HG03469 (cell line): ENCODE data around the gene MTX2.
"Not testable (repeated sequence)": the region's sequence is repeated elsewhere in the genome, so short reads cannot be mapped to it uniquely, and the experiment has no call there.

Source experiments
- ATAC-seq: cut with Tn5 transposase; IDR thresholded peaks from one replicate; pipeline ENCODE4 v1.9.1; 2021; ENCODE audit warnings: mild to moderate bottlenecking, moderate library complexity, moderate number of reproducible peaks; ENCODE audit not compliant: unreplicated experiment

The MTX2 gene

DNA sequence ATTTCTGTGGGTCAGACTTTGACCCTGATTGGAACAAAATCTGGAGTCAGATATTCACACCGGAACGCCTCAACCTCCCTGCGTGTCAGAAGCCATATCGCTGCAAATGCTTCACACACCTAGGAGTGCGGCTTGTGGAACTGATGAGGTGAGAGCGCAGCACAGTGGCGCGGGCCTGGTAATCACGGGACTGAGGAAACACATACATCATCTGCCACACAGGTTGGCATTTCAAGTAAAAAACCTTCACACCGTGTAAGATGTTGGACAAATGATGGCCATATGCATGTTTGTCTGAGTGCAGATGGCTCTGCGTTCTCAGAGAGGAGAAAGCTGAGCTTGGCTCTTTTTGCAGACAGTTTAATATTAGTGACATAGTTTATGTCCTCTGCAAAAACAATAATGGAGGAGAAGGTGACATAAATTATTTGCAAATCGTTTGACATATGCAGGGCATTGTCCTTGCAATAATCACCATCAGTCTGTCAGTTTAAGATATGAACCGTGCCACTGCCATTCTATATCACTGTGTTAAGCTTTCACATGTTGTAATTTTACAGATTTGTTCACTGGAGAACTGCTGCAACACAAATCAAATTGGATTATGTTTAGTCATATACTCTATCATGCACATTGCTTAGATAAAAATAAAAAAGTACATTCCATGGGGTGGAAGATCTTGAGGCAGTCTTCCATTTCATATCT, 101.4 kb downstream of the MTX2 start:
- no peak for ATAC-seq

DNA sequence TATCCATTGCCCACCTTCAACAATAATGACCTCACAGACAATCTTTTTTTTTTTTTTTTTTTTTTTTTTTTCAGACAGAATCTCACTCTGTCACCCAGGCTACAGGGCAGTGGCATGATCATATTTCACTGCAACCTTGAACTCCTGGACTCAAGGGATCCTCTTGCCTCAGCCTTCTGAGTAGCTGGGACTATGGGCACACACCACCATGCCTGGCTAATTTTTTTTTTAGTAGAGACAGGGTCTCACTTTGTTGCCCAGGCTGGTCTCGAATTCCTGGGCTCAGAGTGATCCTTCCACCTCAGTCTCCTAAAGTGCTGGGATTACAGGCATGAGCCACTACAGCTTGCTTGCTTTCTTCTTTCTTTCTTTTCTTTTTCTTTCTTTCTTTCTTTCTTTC, 103.9 kb downstream of the MTX2 start:
- ATAC-seq: not testable (repeated sequence)

DNA sequence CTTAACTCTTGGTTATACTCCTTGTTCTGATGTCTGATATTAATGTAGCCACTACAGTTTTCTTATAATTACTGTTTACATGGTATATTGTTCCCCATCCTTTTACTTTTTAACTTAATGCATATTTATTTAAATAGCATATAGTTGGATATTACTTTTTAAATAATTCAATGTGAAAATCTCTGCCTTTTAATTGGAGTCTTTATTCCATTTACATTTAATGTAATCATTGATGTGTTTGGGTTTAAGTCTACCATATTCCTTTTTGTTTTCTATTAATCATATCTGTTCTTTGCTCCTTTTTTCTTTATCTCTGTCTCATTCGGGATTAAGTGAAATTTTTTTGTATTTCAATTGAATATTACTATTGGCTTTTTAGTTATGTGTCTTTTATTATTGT, 109.1 kb downstream of the MTX2 start:
- ATAC-seq: no peak

DNA sequence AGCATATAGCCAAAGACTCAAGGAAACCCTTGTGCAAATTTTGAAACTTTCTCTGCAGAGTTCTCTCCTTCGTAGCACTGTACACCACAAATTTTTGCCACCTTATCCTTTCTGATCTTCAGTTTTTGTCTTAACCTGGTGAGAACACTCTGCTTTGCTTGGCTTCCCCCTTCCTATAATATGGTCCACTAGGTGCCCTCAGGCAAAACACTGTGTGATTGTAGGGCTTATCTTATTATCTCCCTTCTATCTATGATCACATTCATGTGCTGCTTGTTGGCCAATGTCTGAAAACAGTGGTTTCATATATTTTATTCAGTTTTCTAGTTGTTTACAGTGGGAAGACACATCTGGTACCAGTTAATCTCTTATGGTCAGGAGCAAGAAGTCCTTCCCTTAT, 111.1 kb downstream of the MTX2 start:
- no peak for ATAC-seq

DNA sequence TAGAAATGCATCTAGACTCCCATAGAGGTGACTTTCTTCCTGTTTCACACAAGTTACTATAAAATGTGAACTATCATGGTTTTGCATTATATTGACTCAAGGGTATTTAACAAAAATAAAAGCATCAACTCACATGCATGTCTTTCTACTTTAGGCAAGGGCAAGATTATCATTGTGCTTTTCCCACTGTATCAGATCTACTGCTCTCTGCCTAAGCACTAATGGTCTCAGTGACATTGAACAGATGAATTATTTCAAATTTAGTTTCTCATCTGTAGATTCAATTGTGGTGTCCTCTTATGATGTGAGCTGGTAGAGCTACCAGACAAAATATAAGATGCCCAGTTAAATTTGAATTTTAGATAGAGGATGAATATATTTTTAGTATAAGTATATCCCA, 113.9 kb downstream of the MTX2 start:
- no peak for ATAC-seq

DNA sequence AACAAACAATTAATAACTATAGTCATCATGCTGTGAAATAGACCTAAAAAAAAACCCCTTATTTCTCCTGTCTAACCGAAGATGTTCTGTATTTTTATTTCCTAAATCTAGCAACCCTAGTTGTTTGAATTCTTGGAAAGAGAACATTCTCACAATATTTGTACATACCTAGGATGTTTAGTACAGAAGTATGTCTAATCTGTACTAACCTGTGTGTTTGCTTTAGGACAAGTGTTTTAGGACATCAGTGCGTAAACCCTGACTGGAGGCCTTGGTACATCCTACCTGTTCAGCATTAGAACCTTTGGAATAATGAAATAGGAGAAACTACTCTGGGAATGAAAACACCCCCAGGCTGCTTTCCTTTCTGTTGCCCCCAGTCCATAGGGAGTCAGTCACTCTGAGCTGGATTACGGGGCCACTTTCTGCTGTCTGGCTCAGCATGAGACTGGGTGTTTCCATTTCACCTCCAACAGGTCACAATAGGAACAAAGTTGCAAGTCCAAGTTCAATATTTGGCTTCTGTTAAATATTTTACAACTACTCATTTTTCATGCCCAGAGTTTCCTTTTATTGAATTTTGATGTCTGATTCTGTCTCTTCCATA, 114.7 kb downstream of the MTX2 start:
- ATAC-seq: no peak

DNA sequence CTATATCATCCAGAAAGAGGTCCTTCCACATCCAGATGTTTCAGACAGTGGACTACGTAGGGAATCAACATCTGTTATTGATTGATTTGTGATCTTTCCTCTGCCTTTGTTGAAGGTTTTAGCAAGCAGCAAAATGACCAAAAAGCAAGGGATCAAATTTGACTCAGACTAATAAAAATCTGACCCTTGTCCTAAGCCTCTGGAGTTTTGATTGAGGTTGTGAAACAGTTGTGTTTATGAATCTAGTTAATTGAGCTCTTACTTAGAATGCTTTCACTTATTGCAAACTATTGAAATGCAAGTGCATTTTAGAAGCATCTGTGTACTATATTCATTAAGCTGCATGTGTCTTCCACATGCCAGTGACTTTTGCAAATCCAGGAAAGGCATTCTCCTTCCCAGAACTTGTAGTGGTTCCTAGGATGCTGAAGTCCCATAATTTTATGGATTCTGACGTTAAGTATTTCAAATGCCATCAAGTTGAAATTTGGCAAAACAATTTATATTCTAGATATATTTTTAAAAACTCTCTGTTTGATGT, 116.0 kb downstream of the MTX2 start:
- no peak for ATAC-seq

DNA sequence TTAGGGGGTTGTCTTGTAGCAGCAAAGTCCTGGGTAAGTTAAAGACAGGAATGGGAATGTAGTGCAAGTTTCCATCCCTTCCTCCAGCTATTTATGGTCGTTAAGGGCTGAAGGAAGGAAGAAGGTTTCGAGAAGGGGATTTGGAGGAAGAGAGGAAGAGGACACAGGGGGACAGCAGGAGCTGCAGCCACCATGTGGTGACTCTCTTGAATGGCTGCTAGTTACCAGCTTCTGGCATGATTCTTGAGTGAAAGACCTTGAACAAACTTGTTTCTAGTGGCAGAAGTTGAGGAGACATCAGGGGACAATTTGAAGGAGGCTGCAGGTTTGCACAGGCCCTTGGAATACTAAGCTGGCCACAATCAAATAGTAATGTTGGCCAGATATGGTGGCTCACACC, 116.6 kb downstream of the MTX2 start:
- ATAC-seq: no peak
